HepG2 (cell line): ENCODE data around the gene PAMR1. TPM values are rescaled to one million over a fixed set of nuclear protein-coding genes. Genes with fewer than 3 reads are reported as not detected.

Experiments used
- HCFC1 ChIP-seq: fragments of 150-350 bp; IDR thresholded peaks from 2 replicates; pipeline ENCODE4 v1.6.1; 2014; ENCODE audit warnings: low read depth, low read length
- IKZF4 ChIP-seq: sonication (generic); formaldehyde crosslinking; IDR thresholded peaks from 2 replicates; pipeline ENCODE4 v1.5.1; 2020; ENCODE audit warnings: borderline replicate concordance, mild to moderate bottlenecking, low read depth, missing genetic modification reagents; ENCODE audit errors: not compliant biosample characterization
- KAT8 ChIP-seq: IDR thresholded peaks from 2 replicates; pipeline ENCODE4 v1.6.1; 2016; ENCODE audit warnings: missing genetic modification reagents, missing compliant biosample characterization
- SETDB1 ChIP-seq: sonication (generic); formaldehyde crosslinking; IDR thresholded peaks from 2 replicates; pipeline ENCODE4 v1.5.1; 2020; ENCODE audit warnings: missing genetic modification reagents, mild to moderate bottlenecking, borderline replicate concordance
- ZBTB10 ChIP-seq: sonication (generic); formaldehyde crosslinking; IDR thresholded peaks from 2 replicates; pipeline ENCODE4 v1.4.0; 2020; ENCODE audit warnings: missing genetic modification reagents, borderline replicate concordance
- ZFP37 ChIP-seq: sonication (generic); formaldehyde crosslinking; IDR thresholded peaks from 2 replicates; pipeline ENCODE4 v1.4.0; 2020; ENCODE audit warnings: missing genetic modification reagents, borderline replicate concordance
- ZNF329 ChIP-seq: sonication (generic); formaldehyde crosslinking; IDR thresholded peaks from 2 replicates; pipeline ENCODE4 v1.9.0; 2021; ENCODE audit warnings: low read depth, mild to moderate bottlenecking, missing genetic modification reagents
- ZNF609 ChIP-seq: sonication (generic); formaldehyde crosslinking; IDR thresholded peaks from 2 replicates; pipeline ENCODE4 v1.4.0; 2020; ENCODE audit warnings: mild to moderate bottlenecking, missing genetic modification reagents, borderline replicate concordance
- ZNF782 ChIP-seq: sonication (generic); formaldehyde crosslinking; IDR thresholded peaks from 2 replicates; pipeline ENCODE4 v1.4.0; 2020; ENCODE audit warnings: missing genetic modification reagents, mild to moderate bottlenecking, borderline replicate concordance
- ZNF83 ChIP-seq: sonication (generic); formaldehyde crosslinking; IDR thresholded peaks from 2 replicates; pipeline ENCODE4 v1.4.0; 2020; ENCODE audit warnings: missing genetic modification reagents, mild to moderate bottlenecking, borderline replicate concordance
- polyA plus RNA-seq, 8 experiments: library from polyadenylated mRNA; depleted of rRNA in 3 of 8; stranded (reverse) in 7 of 8; unstranded in 1 of 8; fragments of >200 nt; fragmentation: Illumina TruSeq in 4 of 8; extraction: Trizol in 4 of 8; gene quantifications; 2 replicates each; pipeline versions ENCODE4 v1.2.1 to v1.2.3, GENCODE V29; 2011 to 2016; ENCODE audit warnings: low read depth in 4 of 8, missing spikeins in 1 of 8, mixed read lengths in 1 of 8; ENCODE audit not compliant: insufficient read depth in 1 of 8
- total RNA-seq, 5 experiments: library from RNA; depleted of rRNA; stranded (reverse); fragments of >200 nt; fragmentation: Illumina TruSeq; extraction: Trizol; gene quantifications; 2 replicates each; pipeline ENCODE4 v1.2.3, GENCODE V29; 2016; ENCODE audit warnings: low read depth in 1 of 5
- TF ChIP-seq, protein P1 (sequence below): sonication (generic); formaldehyde crosslinking; IDR thresholded peaks from 2 replicates; pipeline ENCODE4 v1.4.0; 2020; ENCODE audit warnings: missing genetic modification reagents, mild to moderate bottlenecking, borderline replicate concordance
- TF ChIP-seq, protein P2 (sequence below): sonication (generic); formaldehyde crosslinking; IDR thresholded peaks from 2 replicates; pipeline ENCODE4 v1.4.0; 2020; ENCODE audit warnings: missing genetic modification reagents
- TF ChIP-seq, protein P3 (sequence below): sonication (generic); formaldehyde crosslinking; IDR thresholded peaks from 2 replicates; pipeline ENCODE4 v1.4.0; 2020; ENCODE audit warnings: mild to moderate bottlenecking, low read depth, missing genetic modification reagents

The PAMR1 gene
- total and polyA plus RNA-seq, 2 of the 13 experiments (the other 11 are each of a cell fraction or from before 2014, with no cell fraction given), result not detected

GRCh38 chr11:35390737-35391682, 134.4 kb downstream of the PAMR1 start (continued):
- TF ChIP-seq ZNF609 (CRISPR knock-in tag) (no peak; the same call in 1 of the 2 replicates), SETDB1 (CRISPR knock-in tag) (no peak), HCFC1 (no peak), ZNF83 (no peak), ZNF329 (no peak), ZFP37 (no peak), ZBTB10 (CRISPR knock-in tag) (no peak), KAT8 (no peak), IKZF4 (CRISPR knock-in tag) (no peak), ZNF782 (no peak)
- TF ChIP-seq, protein P1, sequence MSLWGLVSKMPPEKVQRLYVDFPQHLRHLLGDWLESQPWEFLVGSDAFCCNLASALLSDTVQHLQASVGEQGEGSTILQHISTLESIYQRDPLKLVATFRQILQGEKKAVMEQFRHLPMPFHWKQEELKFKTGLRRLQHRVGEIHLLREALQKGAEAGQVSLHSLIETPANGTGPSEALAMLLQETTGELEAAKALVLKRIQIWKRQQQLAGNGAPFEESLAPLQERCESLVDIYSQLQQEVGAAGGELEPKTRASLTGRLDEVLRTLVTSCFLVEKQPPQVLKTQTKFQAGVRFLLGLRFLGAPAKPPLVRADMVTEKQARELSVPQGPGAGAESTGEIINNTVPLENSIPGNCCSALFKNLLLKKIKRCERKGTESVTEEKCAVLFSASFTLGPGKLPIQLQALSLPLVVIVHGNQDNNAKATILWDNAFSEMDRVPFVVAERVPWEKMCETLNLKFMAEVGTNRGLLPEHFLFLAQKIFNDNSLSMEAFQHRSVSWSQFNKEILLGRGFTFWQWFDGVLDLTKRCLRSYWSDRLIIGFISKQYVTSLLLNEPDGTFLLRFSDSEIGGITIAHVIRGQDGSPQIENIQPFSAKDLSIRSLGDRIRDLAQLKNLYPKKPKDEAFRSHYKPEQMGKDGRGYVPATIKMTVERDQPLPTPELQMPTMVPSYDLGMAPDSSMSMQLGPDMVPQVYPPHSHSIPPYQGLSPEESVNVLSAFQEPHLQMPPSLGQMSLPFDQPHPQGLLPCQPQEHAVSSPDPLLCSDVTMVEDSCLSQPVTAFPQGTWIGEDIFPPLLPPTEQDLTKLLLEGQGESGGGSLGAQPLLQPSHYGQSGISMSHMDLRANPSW (CRISPR knock-in tag), result no peak
- TF ChIP-seq, protein P2, sequence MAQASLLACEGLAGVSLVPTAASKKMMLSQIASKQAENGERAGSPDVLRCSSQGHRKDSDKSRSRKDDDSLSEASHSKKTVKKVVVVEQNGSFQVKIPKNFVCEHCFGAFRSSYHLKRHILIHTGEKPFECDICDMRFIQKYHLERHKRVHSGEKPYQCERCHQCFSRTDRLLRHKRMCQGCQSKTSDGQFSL (CRISPR knock-in tag), result no peak
- TF ChIP-seq, protein P3, sequence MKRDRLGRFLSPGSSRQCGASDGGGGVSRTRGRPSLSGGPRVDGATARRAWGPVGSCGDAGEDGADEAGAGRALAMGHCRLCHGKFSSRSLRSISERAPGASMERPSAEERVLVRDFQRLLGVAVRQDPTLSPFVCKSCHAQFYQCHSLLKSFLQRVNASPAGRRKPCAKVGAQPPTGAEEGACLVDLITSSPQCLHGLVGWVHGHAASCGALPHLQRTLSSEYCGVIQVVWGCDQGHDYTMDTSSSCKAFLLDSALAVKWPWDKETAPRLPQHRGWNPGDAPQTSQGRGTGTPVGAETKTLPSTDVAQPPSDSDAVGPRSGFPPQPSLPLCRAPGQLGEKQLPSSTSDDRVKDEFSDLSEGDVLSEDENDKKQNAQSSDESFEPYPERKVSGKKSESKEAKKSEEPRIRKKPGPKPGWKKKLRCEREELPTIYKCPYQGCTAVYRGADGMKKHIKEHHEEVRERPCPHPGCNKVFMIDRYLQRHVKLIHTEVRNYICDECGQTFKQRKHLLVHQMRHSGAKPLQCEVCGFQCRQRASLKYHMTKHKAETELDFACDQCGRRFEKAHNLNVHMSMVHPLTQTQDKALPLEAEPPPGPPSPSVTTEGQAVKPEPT (CRISPR knock-in tag), result no peak
